B cell (primary cell): ENCODE results near the gene BTG2.

Experiments used
- CTCF ChIP-seq: fragments of 200-600 bp; IDR thresholded peaks from one replicate; pipeline ENCODE4 v1.8.0; 2022; ENCODE audit warnings: antibody characterized with exemption, mild to moderate bottlenecking
- EZH2 ChIP-seq: IDR thresholded peaks from 2 replicates; pipeline ENCODE4 v1.6.1; 2012; ENCODE audit warnings: borderline replicate concordance, low read depth, mild to moderate bottlenecking, moderate library complexity, low read length; ENCODE audit not compliant: insufficient read depth, poor library complexity, severe bottlenecking

DNA sequence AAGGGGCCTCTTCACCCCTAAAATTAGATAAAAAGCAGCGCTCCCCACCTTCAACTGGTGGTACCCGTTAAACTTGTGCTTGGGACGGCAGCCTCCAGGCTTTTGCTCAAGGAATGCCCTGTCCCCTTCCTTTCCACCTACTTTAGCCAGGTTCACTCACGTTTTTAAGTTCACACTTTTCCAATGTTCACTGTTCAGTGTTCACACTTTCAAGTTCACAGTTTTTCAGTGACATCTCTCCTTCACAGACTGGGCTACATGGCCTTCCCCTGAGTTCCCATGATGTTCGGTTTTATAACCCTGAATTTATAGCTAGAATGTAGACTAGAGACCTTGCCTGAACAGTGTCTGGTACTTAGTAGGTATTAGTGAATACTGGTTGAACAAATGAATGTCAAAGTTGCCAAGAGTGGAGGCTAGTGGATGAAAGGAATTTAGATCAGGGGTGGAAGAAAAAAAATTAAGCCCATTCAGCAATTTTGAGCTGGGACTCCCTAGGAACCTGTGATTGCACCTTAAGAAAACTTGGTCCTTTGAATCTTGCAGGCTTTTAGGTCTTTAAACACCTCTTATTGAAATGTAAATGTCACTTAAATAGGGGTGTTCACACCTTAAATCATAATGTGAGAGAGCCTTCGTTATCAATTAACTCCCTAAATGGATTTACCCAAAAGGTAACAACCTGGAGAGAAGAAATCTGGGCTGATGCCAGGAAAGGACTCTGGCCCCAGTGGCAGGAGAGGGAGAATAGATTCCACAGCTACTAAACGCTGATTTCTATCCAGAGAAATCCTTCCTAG, 12.3 kb downstream of the BTG2 start:
- TF ChIP-seq CTCF (no peak), EZH2 (no peak)
